Activated naive CD8-positive, alpha-beta T cell treated with anti-CD3 and anti-CD28 coated beads, Interleukin-2, amount 10 ng/mL, durations not matched to agents 7 days and 5 days (primary cell): ENCODE results near the gene NPHP1. TPM values are rescaled to one million over a fixed set of nuclear protein-coding genes. Genes with fewer than 3 reads are reported as not detected.
"Not testable (repeated sequence)": the region's sequence is repeated elsewhere in the genome, so short reads cannot be mapped to it uniquely, and the experiment has no call there.

Source experiments
- ATAC-seq: fragments of 150-1000 bp; cut with Tn5 transposase; one replicate; pipeline ENCODE4 v1.10.0; 2021; ENCODE audit warnings: low read depth, moderate library complexity
- POLR2A ChIA-PET: fragments of 350-600 bp; sonication (Branson Sonifier 250); formaldehyde crosslinking; loops from one replicate; lab custom pipeline; 2021; ENCODE audit warnings: antibody characterized with exemption; lab: Charles Lee
- DNase-seq: peaks from one replicate; pipeline ENCODE4 v3.0.0; 2021
- H3K27ac Mint-ChIP-seq: one replicate; pipeline ENCODE4 v1.8.0; 2022; ENCODE audit warnings: mild to moderate bottlenecking, mixed read lengths
- H3K27me3 Mint-ChIP-seq: one replicate; pipeline ENCODE4 v1.8.0; 2022; ENCODE audit warnings: mild to moderate bottlenecking, moderate library complexity, mixed read lengths
- H3K36me3 Mint-ChIP-seq: one replicate; pipeline ENCODE4 v1.8.0; 2021; ENCODE audit warnings: mild to moderate bottlenecking, mixed read lengths
- H3K4me1 Mint-ChIP-seq: one replicate; pipeline ENCODE4 v1.8.0; 2021; ENCODE audit warnings: mixed read lengths
- H3K4me3 Mint-ChIP-seq: one replicate; pipeline ENCODE4 v1.8.0; 2022; ENCODE audit warnings: mild to moderate bottlenecking, moderate library complexity, mixed read lengths
- H3K9me3 Mint-ChIP-seq: one replicate; pipeline ENCODE4 v1.8.0; 2021; ENCODE audit warnings: mixed read lengths
- total RNA-seq, 2 experiments: library from RNA; stranded (reverse); gene quantifications; one replicate each; pipeline ENCODE4 v1.2.3, GENCODE V29; 2021

The NPHP1 gene
- total RNA-seq, 2 experiments from 2014 or later = 0.43 to 0.72 TPM

DNA sequence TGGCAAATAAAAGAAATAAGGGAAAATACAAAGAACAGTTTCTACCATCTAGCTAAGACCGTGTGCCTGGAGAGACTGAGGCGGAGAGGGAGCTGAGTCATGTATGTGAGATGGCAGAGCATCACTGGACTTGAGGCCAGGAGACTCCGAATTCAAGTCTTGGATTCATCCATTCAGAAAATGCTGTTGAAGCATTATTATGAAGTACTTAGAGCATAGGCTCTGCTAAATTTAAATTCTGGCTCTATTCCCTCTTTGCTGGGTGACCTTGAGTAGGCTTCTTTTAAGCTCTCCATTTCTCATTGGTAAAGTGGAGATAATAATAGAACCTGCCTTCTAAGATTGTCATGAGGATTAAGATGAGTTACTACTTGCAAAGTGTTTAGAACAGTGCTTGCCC lies 34.7 kb downstream of the NPHP1 start:
- H3K4me3 Mint-ChIP-seq = peak overlapping the region; percentile 53
- no peaks in the 10 kb centered on the region for H3K27me3 Mint-ChIP-seq

DNA sequence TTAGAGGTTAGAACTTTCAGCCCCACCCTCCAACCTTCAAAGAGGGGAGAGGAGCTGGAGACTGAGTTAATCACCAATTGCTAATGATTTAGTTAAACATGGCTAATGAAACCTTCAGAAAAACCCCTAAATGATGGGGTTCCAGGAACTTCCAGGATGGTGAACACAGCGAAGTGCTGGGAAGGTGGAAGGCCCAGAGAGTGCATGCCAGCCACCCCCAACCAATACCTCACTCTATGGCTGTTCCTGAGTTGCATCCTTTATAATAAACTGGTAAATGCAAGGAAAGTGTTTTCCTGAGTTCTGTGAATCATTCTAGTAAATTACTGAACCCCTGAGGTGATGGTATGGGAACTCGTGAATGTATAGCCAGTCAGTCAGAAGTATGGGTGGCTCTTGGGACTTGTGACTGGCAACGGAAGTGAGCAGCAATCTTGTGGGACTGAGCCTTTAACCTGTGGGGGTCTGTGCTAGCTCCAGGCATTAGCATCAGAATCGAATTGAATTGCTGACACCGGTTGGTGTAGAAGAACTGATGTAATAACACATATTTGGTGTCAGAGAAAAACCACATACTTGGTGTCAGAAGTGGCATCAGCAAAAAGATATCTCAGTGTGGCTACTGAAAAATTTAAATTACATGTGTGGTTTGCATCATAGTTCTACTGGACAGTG lies 37.4 kb downstream of the NPHP1 start:
- no peak for DNase-seq
- no peak overlapping the region for H3K27ac Mint-ChIP-seq
- H3K4me1 Mint-ChIP-seq = peaks cover 4% of the 10 kb centered on the region
- peaks cover 4% of the 10 kb centered on the region for H3K36me3 Mint-ChIP-seq
- H3K4me3 Mint-ChIP-seq = no peak overlapping the region
- POLR2A ChIA-PET = no interaction called here
- no peak for ATAC-seq
- H3K27me3 Mint-ChIP-seq = no peaks in the 10 kb centered on the region
- peaks cover 3% of the 10 kb centered on the region for H3K9me3 Mint-ChIP-seq

More for the DNA sequence above, 34.7 kb downstream of the NPHP1 start:
- POLR2A ChIA-PET = no interaction called here
- no peak for ATAC-seq
- Mint-ChIP-seq H3K27ac (no peak overlapping the region), H3K4me1 (peaks cover 4% of the 10 kb centered on the region), H3K9me3 (peaks cover 3% of the 10 kb centered on the region), H3K36me3 (peaks cover 4% of the 10 kb centered on the region)
- DNase-seq = no peak

DNA sequence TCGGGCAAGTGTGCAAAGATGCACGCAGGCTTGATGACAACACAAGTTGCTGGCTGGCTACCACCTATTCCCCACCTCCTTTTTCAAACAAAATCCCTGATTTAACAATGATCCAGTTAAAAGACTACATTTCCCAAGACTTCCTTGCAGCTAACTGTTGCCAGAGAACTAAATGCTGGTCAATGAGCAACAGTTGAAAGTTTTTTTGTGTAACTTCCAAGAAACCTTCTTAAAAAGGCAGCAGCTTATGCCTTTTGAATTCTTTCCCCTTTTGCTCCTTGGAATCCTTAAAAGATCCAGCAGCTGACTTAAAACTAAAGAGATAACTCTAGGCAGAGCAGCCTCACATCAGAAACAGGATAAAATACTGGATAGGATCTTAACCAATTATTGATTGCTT lies 38.5 kb downstream of the NPHP1 start:
- no peak for ATAC-seq
- no peak overlapping the region for H3K27ac Mint-ChIP-seq
- peaks cover 4% of the 10 kb centered on the region for H3K36me3 Mint-ChIP-seq
- H3K27me3 Mint-ChIP-seq = no peaks in the 10 kb centered on the region
- H3K4me3 Mint-ChIP-seq = no peak overlapping the region
- H3K9me3 Mint-ChIP-seq = peaks cover 3% of the 10 kb centered on the region
- DNase-seq = no peak
- H3K4me1 Mint-ChIP-seq = peaks cover 4% of the 10 kb centered on the region
- POLR2A ChIA-PET = no interaction called here

DNA sequence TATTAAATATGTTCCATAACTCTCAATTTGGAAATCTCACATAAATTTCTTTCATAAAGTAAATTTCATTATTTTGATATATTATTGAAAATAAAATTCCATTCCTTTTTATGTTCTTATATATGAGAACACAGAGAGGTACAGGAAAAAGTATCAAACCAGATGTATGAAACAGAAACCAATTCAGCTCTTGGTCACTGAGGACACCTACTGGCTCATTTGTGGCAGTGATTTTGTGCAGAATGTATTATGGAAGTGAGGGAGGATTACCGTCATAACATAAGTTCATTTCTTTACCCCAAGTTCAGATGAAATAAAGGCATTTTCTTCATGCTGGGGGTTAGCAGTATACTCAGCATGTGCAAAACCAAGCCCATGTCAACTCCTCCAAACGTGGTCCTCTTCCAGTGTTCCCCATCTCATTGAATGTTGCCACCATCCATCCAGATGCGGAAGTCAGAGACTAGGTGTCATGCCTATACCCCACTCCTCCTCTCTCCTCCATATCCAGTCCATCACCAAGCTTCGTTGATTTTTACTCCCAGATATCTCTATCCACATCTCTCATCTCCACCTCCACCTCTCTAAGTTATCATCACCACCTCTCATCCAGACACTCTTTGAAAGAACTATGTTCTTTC lies 47.5 kb downstream of the NPHP1 start:
- POLR2A ChIA-PET = no interaction called here
- ATAC-seq (peak; percentile 66), DNase-seq (no peak)
- H3K27me3 Mint-ChIP-seq = no peaks in the 10 kb centered on the region
- peaks cover 4% of the 10 kb centered on the region for H3K4me1 Mint-ChIP-seq
- H3K36me3 Mint-ChIP-seq = peaks cover 9% of the 10 kb centered on the region
- H3K9me3 Mint-ChIP-seq = peaks cover 10% of the 10 kb centered on the region
- H3K27ac Mint-ChIP-seq = no peak overlapping the region
- H3K4me3 Mint-ChIP-seq = no peak overlapping the region

DNA sequence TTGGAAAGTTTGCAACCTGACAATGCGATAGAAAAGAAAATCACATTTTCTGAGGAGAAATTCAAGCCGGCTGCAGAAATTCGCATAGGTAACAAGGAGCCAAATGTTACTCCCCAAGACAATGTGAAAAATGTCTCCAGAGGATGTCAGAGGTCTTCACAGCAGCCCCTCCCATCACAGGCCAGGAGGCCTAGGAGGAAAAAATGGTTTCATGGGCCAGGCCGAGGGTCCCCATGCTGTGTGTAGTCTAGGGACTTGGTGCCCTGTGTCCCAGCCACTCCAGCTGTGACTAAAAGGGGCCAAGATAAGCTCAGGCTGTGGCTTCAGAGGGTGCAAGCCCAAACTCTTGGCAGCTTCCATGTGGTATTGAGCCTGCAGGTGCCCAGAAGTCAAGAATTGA lies 50.0 kb downstream of the NPHP1 start:
- ATAC-seq, H3K27me3 Mint-ChIP-seq, POLR2A ChIA-PET, H3K36me3 Mint-ChIP-seq, DNase-seq, H3K27ac Mint-ChIP-seq, H3K4me1 Mint-ChIP-seq, H3K4me3 Mint-ChIP-seq: not testable (repeated sequence)
- H3K9me3 Mint-ChIP-seq = peaks cover 10% of the 10 kb centered on the region

DNA sequence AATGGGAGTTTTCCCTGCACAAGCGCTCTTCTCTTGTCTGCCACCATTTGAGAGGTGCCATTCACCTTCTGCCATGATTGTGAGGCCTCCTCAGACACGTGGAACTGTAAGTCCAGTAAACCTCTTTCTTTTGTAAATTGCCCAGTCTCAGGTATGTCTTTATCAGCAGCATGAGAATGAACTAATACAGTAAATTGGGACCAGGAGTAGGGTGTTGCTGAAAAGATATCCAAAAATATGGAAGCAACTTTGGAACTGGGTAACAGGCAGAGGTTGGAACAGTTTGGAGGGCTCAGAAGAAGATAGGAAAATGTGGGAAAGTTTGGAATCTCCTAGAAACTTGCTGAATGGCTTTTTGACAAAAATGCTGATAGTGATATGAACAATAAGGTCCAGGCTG lies 50.6 kb downstream of the NPHP1 start:
- H3K27ac Mint-ChIP-seq, H3K36me3 Mint-ChIP-seq, DNase-seq, POLR2A ChIA-PET, ATAC-seq, H3K4me1 Mint-ChIP-seq, H3K4me3 Mint-ChIP-seq, H3K27me3 Mint-ChIP-seq: not testable (repeated sequence)
- peaks cover 10% of the 10 kb centered on the region for H3K9me3 Mint-ChIP-seq

DNA sequence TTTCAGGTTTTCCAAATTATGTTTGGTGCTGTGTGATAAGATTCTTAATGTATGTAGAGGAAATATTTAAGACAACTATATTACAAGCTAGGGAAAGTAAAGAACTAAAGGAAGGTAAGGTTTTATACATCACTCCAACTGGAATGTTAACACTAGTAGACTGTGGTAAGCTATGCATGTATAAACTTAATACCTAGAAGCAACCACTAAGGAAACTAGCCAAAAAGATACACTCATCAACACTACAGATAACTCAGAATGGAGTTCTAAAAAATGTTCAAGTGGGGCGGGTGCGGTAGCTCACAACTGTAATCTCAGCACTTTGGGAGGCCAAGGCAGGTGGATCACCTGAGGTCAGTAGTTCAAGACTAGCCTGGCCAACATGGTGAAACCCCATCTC lies 51.4 kb downstream of the NPHP1 start:
- Mint-ChIP-seq H3K27ac (no peak overlapping the region), H3K36me3 (peaks cover 9% of the 10 kb centered on the region), H3K9me3 (peaks cover 12% of the 10 kb centered on the region), H3K27me3 (peaks cover 2% of the 10 kb centered on the region), H3K4me3 (no peak overlapping the region), H3K4me1 (peaks cover 4% of the 10 kb centered on the region)
- POLR2A ChIA-PET = no interaction called here
- ATAC-seq (no peak), DNase-seq (no peak)

DNA sequence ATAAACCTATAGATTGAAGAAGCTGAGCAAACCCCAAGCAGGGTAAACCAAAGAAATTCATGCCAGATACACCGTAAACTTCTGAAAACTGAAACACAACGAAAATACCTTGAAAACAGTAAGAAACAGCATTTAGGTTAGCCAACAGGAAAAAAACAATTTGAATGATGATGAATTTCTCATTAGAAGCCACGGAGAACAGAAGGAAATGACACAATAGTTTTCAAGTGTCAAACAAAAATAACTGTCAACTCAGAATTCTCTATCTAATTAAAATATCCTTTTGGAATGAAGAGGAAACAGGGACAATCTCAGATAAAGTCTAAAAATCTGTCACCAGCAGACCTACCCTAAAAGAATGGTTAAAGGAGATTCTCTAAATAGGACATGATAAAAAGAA lies 51.9 kb downstream of the NPHP1 start:
- H3K36me3 Mint-ChIP-seq = peaks cover 9% of the 10 kb centered on the region
- no peak overlapping the region for H3K27ac Mint-ChIP-seq
- POLR2A ChIA-PET = no interaction called here
- H3K4me1 Mint-ChIP-seq = peaks cover 4% of the 10 kb centered on the region
- ATAC-seq = no peak
- H3K4me3 Mint-ChIP-seq = no peak overlapping the region
- H3K27me3 Mint-ChIP-seq = peaks cover 2% of the 10 kb centered on the region
- no peak for DNase-seq
- H3K9me3 Mint-ChIP-seq = peaks cover 12% of the 10 kb centered on the region

DNA sequence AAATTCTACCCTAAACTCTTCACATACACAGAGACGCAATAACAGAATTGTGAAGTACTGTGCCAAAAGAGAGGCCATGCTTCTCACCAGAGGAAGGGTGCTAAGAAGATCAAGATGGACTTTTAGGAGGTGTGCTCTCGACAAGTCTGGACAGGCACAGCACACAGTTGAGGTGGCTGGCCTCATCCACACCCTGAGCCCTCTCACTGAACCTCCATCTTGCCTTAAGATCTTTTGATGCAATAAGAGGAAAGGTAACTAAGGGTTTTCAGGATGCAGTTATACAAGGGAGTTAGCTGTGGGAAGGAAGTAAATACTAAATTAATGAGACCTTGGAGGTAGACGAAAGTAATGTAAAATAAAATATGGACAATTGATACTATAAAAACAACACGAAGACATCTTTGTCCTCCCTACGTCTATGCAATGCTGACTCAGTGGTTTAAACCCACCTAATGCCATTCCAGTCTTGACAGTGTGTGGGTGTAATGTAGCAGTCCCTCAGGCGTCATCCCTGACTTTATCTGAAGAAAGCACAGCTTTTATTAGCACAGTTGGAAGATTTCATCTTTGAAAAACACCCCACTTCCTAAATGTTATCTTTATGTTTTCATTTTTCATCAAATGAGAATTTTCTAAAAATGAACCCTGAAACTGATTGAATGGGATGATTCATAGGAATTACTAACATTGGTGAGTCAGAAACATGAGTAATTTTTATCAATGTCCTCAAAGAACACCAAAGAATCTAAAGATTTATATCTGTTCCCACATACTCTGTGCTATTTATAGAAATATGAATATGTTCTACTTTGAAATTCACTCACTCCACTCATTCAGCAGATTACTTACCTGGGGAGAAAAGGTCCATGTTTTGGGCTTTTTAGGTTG lies 55.2 kb downstream of the NPHP1 start:
- ATAC-seq (no peak), DNase-seq (no peak)
- Mint-ChIP-seq H3K27me3 (peaks cover 2% of the 10 kb centered on the region), H3K27ac (no peak overlapping the region), H3K9me3 (peaks cover 10% of the 10 kb centered on the region), H3K4me1 (no peaks in the 10 kb centered on the region), H3K36me3 (peaks cover 5% of the 10 kb centered on the region), H3K4me3 (no peak overlapping the region)
- POLR2A ChIA-PET = no interaction called here

DNA sequence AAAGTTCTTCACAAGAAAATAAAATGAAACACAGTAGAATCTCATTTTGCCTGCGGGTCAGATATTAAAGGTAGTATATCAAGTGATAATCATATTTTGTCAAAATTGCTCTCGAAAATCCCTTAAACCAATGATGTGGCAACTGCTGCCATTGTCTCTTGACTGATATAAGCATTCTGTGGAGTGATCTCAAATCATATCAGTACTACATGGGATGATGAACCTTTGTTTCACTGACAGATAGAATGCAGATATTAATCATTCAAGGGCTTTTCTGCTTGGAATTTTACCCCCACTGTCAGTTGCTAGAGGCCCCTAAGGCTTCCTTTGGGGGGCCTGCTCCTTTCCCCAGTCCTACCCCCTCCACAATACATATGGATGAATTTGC lies 57.9 kb downstream of the NPHP1 start:
- Mint-ChIP-seq H3K27me3 (peaks cover 9% of the 10 kb centered on the region), H3K27ac (no peak overlapping the region), H3K9me3 (peaks cover 2% of the 10 kb centered on the region), H3K4me3 (no peak overlapping the region), H3K4me1 (no peaks in the 10 kb centered on the region), H3K36me3 (no peaks in the 10 kb centered on the region)
- POLR2A ChIA-PET = no interaction called here
- DNase-seq = no peak
- ATAC-seq = no peak

DNA sequence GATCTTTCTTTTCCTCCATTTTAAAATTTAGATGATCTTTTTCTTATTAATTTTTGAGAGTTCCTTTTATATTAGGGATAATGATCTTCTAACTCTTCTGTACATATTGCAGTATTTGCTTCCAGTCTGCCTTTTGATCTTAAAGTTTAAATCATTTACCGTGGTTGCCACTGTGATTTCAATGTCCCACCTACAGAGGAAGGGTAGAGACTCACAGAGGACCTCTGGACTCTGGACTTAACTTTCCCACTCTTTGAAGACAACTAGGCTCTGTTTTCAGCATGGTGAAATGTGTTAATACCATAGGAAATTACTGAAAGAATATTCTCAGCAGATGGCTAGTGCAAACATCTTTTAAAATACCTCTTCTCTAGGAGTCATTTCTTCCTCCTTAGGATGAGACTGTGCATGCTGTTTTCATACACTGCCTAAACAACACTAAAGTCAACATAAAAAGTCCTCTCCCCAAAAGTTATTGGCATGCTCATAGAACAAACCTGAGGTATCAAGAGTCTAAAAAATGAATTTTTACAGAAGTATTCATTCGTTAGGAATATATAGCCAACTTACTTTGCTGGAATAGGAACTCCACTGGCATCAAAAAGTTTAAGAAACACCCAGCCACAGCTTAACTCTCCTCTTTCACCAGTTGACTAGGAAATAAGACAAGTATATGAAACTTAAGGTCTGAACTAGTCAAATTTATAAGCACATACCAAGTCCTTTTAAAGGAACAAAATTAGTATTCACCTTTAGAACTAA lies 58.4 kb downstream of the NPHP1 start:
- Mint-ChIP-seq H3K9me3 (peaks cover 2% of the 10 kb centered on the region), H3K4me3 (no peak overlapping the region), H3K27me3 (peaks cover 9% of the 10 kb centered on the region), H3K4me1 (no peaks in the 10 kb centered on the region), H3K27ac (no peak overlapping the region), H3K36me3 (no peaks in the 10 kb centered on the region)
- POLR2A ChIA-PET = no interaction called here
- no peak for ATAC-seq
- no peak for DNase-seq

DNA sequence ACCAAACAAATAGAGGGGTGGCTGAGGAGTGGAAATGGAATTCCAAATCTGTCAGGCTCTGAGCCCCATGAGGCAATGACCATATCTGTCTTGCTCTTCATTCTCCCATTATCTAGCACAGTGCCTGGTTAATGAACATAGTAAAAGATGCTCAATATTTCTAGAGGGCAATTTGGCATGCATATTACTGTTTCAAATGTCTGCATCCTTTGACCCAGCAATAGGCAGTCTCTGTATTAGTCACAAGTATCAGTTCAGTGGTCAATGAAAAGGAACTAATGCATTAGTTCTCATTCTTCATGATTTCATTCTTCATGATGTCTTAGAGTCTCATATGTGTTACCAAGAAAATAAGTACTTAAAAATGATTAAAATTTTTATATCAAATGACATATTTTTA lies 60.8 kb downstream of the NPHP1 start:
- no peaks in the 10 kb centered on the region for H3K4me1 Mint-ChIP-seq
- H3K27me3 Mint-ChIP-seq = peaks cover 9% of the 10 kb centered on the region
- no peaks in the 10 kb centered on the region for H3K36me3 Mint-ChIP-seq
- H3K27ac Mint-ChIP-seq = no peak overlapping the region
- DNase-seq (no peak), ATAC-seq (no peak)
- no peak overlapping the region for H3K4me3 Mint-ChIP-seq
- POLR2A ChIA-PET = no interaction called here
- H3K9me3 Mint-ChIP-seq = peaks cover 2% of the 10 kb centered on the region

DNA sequence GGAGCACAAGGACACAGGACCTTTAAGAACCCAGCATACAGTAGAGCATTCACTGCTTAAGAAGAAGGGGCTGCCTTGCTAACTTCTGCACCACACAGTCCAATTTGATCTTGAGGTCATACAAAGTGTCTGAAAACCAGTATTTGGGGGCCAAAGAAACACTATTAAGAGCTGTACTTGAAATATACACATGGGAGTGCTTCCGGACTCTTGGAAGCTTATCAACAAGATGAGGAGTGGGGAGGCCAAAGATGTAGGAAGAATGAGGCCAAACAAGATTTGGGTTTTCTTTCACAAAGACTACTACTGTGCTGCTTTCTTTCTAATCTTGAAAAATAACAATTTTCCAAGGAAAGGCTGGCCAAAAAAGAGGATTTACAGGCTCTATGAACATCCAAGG lies 64.4 kb downstream of the NPHP1 start:
- Mint-ChIP-seq H3K9me3 (no peaks in the 10 kb centered on the region), H3K36me3 (no peaks in the 10 kb centered on the region), H3K27me3 (peaks cover 6% of the 10 kb centered on the region), H3K4me3 (no peak overlapping the region), H3K27ac (no peak overlapping the region), H3K4me1 (no peaks in the 10 kb centered on the region)
- POLR2A ChIA-PET = no interaction called here
- DNase-seq (no peak), ATAC-seq (no peak)
